Stimulated activated CD4-positive, alpha-beta T cell treated with anti-CD3 and anti-CD28 coated beads, Interleukin-1b, Interleukin-23, amount 100 ng/mL, for 48 hours (primary cell): ENCODE results near the gene DIS3L2.
"Not testable (repeated sequence)": the region's sequence is repeated elsewhere in the genome, so short reads cannot be mapped to it uniquely, and the experiment has no call there.

Experiments used
- DNase-seq: peaks from one replicate; pipeline ENCODE4 v3.0.0-alpha.2; 2020

The DIS3L2 gene

DNA sequence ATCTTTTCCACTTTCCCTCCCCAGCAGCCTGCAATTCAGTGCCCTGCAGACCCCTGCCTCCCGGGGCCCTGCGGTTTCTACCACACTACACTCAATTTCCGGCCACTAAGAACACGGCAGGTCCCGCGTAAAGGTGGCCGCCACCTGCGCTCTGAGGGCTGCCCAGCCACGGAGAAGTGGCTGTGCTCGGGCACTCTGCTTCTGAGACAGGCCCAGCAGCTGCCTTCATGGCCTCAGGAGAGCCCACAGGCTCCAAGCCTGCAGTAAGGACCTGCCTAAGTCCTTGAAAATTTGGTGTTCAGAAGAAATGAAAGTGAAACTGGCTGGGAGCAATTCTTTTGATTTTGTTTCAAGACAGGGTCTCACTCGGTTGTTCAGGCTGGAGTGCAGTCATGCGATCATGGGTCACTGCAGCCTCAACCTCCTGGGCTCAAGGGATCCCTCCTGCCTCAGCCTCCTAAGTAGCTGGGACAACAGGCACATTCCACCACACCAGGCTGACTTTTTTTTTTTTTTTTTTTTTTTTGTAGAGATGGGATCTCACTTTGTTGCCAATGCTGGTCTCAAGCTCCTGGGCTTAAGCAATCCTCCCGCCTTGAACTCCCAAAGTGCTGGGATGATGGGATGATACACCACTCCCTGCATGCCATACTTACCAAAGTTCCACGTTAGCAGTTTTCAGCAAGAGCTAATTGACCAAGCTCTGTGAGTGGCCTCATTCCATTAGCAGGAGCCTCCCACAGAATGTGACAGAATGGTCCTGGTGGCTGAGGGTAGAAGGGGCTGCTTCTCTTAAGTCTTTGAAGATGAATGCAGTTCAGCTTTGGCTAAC is 402.5 kb downstream of the DIS3L2 start:
- DNase-seq = no peak

DNA sequence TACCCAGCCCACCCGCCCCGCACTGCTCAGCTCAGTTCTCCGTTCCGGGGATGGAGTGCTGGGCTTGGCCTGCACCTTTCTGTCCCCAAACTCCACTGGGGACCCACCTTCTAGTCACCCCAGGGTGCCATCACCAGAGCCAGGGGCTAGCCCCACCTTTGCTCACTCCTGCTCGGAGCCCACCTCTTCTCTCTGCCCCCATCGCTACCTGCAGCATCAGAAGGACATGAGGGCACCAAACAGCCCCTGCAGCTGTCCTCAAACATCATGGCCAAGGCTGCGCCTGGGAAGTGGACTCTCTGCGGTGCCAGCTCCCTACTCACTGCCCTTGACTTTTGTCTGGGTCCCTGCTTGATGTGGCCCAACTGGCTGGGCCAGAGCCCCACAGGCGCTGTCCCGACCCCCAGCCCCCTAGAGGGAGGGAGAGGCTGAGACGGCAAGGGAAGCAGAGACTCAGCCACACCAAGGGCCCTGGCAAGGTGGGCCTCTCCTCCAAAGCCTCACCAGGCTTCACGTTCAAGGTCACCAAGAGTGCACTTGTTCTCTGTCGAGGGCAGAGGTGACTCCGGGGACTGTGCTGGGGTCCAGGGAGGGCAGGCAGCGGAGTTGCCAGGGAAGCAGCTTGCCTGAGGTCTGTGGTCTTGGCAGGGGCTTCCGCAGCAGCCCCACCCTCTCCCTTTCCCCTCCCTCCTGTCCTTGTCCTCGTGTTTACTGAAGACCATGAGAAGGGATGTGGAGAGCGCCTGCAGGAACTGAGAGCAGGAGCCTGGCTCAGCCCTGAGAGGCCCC is 403.5 kb downstream of the DIS3L2 start:
- not testable (repeated sequence) for DNase-seq

DNA sequence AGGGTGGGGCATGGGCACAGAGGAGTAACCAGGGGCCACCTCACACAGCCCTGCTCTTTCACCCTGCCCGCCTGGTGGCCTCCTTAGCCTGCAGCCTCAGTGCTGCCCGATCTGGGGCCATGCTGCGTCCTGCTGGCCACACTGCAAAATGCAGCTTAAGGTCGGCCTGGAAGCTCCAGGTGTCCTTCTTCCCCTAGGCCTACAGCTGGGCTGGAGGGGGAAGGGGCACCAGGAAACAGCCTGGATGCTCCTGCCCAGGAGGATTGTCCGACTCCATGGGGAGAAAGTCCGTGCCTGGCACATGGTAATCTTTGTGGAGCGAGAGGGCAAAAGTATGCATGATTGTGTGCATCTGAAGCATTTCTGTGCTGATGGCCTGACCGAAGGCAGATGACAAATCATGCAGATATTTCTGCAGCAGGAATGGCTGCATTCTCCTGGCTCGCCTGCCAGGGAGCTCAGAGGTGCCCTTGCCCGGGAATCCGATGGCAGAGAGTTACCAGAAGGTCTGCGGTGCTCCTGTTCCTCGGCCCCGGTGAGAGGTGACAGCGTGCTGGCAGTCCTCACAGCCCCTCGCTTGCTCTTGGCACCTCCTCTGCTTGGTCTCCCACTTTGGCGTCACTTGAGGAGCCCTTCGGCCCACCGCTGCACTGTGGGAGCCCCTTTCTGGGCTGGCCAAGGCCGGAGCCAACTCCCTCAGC is 404.3 kb downstream of the DIS3L2 start:
- DNase-seq = no peak

DNA sequence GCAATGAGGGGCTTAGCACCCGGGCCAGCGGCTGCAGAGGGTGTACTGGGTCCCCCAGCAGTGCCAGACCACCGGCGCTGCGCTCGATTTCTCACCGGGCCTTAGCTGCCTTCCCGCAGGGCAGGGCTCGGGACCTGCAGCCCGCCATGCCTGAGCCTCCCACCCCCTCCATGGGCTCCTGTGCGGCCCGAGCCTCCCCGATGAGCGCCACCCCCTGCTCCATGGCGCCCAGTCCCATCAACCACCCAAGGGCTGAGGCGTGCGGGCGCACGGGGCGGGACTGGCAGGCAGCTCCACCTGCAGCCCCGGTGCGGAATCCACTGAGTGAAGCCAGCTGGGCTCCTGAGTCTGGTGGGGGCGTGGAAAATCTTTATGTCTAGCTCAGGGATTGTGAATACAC is 404.9 kb downstream of the DIS3L2 start:
- not testable (repeated sequence) for DNase-seq

DNA sequence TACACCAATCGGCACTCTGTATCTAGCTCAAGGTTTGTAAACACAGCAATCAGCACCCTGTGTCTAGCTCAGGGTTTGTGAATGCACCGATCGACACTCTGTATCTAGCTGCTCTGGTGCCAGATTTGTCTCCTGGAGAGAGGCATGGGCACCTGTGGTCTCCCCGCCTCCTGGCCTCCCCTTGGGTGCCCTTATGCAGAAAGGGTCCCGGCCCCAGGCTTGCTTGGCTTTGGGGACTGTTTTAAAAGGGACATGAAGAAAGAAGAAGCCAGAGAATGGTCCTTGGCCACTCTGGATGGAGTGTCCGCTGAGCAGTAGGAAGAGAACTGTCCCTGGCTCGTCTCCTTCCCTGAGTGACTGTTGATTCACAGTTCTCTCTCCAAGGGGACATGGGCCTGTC is 405.5 kb downstream of the DIS3L2 start:
- no peak for DNase-seq

DNA sequence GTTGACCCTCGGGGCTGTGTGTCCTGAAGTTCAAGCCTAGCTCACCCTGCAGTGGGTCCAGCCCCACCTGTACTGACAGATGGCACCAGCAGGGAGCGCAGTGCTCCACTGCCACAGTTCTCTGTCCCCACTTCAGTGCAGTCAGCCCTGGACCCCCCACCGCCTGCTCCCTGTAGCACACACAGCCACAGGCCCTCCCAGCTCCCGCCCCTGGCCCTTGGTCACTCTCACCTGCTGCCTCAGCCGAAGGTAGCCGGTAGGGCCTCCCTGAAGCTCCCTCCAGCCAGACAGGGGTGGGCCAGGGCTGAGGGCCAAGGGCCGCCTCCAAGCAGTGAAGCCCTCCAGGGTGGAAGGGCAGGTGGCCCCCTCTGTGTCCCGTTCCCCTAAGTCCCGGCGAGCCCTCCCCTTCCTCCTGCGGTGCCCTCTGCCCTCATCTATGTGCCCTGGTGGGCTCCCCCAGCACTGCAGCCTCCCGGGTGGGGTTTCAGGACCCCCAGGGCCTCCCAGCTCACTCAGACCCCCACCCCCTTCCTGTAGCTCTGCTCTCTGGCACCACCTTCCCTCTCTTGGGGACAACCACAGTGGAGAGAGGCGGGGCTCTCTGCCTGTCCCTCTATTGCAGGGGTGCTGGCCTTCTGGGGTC is 406.2 kb downstream of the DIS3L2 start:
- no peak for DNase-seq

DNA sequence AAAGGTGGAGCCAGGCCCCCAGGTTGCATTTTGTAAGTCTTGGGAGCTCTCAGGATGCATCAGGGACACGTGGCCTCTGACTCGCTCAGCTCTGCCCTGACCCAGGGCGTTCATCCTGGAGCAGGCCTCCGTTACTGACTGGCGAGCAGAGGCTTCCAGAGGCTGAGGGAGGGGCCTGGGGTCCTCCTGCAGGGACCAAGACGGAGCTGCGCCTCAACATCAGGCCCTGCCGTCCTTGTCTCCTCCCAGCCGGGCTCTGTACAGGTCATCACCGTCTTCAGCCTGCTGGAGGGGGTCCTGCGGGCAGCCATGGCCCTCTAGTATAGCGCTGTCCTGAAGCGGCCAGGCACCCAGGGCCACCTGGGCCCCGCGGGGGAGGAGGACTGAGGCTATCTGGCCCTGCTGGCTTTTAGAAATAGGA is 406.8 kb downstream of the DIS3L2 start:
- DNase-seq = no peak

DNA sequence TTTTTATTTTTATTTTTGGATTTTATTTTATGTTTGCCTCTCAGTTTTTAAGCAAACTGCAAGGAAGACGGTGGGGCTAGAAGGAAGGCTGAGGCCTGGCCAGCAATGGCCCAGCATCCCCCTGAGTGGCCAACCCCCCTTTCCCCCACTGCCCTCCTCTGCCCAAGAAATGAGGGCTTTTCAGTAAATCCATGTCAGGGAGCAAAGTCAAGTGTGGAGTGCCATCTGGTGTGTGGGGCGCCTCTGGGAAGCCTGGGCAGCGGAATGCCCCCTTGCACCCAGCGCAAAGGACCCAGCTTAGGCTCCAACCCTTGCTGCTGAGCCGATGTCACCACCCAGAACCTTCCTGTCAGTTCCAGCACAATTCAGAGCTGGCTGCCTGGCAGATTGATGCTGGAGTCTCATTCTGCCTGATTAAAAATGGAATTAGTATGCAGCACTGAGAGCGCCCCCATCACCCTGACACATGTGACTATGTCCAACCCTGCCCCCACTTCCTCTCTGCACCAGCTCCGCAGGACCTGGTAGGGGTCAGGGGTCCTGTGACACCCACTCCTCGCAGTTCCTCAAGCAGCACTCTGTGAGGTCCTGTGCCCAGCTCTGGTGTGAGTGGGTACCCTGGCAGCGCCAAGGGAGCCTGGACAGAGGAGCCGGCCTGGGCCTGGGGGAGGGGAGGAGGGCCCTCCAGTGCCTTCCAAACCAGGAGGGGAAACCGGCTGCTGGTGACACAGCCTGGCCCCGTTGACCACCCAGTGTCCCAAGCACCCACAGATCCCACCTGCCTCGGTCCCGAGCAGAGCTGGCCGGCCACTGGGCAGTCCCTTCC is 407.8 kb downstream of the DIS3L2 start:
- no peak for DNase-seq

DNA sequence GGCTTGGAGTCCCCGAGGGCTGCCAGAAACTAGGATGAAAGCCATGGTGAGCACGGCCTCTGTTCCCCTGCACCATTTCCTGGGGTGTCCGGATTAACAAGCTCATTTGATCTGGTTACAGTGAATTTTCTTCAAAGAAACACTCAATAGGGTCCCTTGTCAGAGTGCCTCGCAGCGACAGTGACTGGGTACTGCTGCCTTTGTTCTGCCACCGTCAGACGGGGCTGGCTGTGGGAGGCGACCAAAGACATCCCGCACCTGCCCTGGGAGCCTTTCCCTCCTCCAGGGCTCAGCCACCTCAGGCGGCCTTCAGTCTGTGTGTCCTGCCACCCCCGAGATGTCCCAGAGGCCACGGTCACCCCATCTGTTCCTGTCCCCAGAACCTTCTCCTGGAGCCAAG is 408.5 kb downstream of the DIS3L2 start:
- DNase-seq = not testable (repeated sequence)

DNA sequence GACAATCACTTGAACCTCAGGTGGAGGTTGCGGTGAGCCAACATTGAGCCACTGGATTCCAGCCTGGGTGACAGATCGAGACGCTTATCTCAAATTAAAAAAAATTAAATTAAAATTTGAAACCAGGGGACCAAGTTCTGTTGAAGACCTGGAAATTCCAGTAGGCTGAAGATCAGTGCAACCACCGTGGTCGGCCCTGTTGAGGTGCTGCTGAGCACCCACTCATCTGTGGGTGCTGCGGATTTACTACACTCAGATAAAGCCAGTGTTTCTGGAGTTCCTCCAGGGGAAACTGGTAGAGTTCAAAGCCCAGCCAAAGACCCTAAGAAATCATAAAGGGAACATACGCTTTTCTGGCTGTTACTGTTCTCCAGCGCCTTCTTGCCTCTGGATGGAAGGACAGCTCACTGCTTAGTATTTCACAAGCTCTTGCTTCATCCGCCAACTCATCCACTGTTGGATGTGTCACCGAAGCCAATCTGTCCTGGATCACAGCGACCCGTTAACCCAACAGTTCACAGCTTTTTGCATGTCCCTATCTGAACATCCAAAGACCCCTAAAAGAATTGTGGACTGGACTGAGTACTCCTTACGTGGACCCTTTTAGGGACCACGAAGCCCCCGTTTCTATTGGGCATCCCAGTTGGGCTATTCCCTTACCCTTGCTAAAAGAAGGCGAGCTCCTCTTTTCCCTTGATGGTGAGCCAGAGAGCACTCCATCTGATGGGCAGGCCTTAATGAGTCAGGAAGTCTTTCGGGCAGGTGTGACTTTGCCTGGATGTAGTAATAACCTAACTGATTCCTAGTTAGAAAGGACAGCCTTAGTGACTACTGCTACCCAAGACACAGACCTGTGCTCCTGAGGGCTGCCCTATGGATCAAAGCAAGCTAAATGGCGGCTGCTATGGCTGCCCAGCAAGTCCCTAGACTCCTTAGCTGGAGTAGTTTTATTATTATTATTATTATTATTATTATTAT is 411.0 kb downstream of the DIS3L2 start:
- DNase-seq = no peak

DNA sequence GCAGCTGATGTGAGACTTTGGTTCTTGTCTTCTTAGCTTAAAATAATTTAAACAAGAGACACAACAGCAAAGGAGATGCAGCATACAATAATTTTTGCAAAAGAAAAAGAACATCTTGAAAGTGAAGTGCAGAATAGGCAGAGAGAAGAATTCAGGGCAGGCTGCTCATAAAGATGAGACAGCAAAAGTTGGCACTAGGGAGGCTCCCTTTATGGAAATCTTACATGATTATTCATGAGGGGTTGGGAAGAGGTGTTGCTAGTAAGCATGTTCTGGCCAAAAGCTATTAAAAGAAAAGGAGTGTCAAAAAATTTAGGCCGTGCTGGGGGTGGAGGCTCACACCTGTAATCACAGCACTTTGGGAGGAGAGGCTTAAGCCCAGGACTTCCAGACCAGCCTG is 412.8 kb downstream of the DIS3L2 start:
- DNase-seq = no peak

DNA sequence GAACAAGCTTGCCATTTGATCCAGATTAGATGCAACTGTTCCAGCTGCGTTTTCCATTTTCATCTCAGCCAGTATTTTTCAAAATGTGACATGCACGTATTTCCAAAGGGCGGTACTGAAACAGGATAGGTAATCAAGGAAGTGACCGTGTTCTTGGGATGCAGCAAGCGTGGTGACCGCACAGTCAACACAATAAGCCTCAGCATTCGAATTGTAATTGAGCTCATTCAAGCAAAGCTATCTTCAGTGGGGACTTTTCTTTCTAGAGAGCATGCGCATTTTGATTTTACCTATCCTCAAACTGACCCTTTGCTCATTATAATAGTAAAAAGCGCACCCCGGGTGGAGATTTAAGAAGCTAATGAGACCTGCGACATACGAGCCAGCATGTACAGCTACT is 413.7 kb downstream of the DIS3L2 start:
- DNase-seq = no peak

DNA sequence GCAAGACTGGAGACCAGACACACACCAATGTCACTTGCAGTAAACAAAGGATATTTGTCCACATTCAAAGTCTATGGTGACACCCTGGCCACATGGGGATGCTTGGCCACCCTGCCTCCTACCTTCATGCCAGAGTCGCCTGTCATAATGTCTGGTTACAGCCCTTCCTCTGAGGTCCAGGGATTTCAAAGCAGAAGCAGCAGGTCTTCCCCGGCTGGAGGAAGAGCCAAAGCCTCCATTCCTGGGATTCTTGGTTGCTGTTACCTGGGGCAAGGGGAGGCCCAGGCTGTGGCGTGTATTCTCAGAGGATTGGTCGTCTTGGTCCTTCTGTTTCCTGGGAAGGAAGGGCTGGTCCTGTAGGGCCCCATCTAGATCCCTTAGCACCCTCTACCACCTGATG is 414.7 kb downstream of the DIS3L2 start:
- no peak for DNase-seq

DNA sequence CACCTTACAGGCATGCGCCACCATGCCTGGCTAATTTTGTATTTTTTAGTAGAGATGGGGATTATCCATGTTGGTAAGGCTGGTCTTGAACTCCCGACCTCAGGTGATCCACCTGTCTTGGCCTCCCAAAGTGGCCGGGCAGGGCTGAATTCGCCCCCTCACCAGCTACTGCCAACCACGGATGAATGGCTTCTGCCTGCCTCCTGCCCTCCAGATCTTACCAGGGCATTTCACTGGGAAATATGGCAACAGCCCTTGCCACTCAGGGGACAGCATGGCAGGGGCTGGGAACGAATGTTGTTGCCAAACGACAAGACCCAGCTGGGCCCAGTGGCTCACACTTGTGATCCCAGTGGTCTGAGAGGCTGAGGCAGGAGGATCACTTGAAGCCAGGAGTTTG is 415.2 kb downstream of the DIS3L2 start:
- no peak for DNase-seq

DNA sequence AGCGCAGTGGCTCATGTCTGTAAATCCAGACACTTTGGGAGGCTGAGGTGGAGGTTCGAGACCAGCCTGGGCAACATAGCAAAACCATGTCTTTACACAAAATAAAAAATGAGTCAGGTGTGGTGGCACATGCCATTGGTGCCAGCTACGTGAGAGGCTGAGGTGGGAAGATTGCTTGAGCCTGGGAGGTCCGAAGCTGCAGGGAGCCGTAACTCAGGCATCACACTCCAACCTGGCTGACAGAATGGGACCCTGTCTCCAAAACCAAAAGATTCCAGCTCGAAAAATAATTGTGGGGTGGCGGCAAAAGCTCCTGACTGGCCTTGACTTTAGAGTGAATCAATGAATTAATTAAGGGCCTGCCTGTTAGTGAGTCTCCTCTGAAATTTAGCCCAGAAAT is 415.8 kb downstream of the DIS3L2 start:
- no peak for DNase-seq

DNA sequence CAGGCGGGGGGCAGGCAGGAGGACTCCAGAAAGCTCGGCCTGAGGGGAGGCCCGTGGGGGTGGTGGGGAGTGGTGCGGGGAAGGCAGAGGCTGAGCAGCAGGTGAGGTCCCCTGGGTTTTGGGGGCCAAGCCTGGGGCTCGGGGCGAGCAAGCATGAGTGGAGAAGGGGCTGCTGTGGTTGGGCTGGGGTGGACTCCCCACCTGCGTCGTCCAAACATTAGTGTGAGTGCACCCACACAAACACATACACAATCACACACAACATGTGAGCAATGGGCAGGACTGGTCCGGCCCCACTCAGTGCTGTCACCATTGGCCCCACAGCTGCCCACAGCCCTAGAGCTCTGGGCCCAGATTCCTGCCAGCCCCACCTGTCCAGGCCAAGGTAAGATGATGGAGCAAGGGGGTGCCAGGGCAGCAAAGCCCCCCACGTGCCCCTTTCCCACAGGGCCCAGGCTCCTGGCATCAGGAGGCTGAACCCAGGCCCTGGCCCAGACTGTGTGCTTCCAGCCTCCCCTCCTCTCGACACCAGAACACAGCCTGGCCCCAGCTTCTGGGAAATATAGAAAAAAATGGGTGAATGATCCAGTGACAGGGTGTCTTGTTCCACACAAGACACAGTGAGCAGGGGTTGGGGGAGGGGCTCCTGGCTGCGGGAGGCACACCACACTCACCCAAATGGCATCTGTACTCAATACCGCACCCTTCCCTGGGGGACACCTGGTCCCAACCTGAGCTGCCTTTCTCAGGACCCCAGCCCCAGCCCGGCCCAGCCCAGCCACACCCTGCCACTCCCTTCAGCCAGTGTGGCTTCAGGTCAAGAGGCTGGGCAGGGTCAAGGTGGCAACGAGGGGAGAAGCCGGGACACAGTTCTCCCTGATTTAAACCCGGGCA is 416.6 kb downstream of the DIS3L2 start:
- DNase-seq = no peak

DNA sequence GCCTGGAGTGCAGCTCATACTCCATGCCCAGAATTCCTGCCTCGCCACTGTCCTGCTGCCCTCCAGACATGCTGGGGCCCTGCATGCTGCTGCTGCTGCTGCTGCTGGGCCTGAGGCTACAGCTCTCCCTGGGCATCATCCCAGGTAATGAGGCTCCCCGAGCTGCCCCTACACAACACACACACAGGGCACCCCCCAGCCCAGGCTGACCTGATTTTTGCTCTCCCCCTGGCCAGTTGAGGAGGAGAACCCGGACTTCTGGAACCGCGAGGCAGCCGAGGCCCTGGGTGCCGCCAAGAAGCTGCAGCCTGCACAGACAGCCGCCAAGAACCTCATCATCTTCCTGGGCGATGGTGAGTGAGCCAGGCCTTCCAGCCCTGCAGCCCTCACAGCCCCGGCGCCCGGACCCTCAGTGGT is 417.2 kb downstream of the DIS3L2 start, which contains the start of gene ALPP:
ALPP (plus strand) TSS at position 17 of the 417 bp plus-strand sequence; CDS start at position 69, 52 bp downstream.
- not testable (repeated sequence) for DNase-seq

DNA sequence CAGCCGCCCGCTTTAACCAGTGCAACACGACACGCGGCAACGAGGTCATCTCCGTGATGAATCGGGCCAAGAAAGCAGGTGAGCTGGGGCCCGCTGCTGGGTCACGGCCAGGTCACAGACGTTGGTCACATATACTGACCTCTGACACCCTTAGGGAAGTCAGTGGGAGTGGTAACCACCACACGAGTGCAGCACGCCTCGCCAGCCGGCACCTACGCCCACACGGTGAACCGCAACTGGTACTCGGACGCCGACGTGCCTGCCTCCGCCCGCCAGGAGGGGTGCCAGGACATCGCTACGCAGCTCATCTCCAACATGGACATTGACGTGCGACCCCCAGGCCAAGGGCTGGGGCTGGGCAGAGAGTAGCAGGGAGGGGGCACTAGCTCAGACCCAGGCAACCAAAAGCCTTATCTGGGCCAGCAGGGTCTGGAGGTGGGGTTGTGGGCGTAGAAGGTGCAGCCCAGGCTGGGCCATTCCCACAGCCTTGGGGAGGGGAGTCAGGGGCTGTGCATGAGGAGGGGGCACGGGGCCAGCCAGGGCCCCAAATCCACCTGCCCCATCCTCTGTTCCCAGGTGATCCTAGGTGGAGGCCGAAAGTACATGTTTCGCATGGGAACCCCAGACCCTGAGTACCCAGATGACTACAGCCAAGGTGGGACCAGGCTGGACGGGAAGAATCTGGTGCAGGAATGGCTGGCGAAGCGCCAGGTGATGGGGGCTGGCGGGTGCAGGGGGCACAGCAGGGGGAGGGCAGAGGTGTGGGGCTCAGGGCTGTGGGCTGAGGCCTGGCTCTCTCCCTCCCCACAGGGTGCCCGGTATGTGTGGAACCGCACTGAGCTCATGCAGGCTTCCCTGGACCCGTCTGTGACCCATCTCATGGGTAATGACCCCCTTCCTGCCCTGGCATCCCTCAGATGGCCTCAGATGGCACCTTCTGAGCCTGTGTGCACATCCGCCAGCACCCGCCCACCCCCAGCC is 418.4 kb downstream of the DIS3L2 start:
- not testable (repeated sequence) for DNase-seq
